CD4-positive, alpha-beta T cell treated with Interleukin-17A for 1 hour (primary cell): Measurements from ENCODE around the gene XKR3.
"Not testable (repeated sequence)": the region's sequence is repeated elsewhere in the genome, so short reads cannot be mapped to it uniquely, and the experiment has no call there.

Experiments used
- DNase-seq: peaks from one replicate; pipeline ENCODE4 v3.0.0-alpha.2; 2020

Gene XKR3

DNA sequence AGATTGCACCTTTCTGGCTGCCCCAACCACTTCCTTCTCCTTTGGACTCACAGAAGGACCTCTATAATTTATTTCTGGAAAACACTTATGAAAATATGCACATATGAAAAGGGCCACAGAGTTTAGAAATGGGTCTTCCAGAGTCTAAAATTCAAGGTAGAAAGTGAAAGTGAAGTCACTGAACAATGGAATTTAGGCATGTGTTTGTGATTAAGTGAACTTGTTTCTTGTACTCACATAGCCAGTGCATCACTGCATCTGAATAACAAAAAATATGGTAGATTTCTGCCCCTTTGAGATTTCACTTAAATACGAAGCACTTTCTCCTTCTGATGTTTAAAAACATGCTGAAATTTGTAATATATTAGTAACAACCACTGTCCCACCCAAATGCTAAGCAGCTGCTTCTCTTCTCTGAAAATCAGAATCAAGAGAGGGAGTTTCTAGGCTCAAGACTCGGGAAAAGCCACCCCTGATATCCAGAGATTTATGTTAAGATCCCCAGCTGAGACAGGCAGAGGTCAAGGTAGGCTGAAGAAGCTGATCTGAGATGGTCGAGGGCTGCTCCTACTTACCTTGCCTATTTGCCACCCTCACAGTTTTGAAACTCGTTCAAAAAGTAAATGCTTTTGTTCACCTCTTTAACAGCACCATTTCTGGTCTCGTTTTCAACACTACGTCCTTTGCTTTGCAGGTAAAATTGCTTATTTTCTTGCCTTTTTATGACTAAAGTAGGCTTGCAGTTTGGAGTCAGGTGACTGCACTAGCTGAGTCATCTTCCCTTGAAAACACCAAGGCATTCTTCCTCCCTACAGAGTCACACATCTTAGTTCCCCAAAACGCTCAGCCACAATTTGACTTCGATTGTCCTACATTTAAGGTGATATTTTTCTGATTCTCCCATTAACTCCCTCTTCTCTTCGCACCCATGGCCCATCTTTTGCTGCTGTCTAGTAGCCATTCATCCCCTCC lies at the start of gene XKR3:
TSS of gene XKR3 (minus strand) at position 696 of the 972 bp plus-strand sequence. CDS start 17,338 bp downstream, outside the sequence.
- DNase-seq = no peak

DNA sequence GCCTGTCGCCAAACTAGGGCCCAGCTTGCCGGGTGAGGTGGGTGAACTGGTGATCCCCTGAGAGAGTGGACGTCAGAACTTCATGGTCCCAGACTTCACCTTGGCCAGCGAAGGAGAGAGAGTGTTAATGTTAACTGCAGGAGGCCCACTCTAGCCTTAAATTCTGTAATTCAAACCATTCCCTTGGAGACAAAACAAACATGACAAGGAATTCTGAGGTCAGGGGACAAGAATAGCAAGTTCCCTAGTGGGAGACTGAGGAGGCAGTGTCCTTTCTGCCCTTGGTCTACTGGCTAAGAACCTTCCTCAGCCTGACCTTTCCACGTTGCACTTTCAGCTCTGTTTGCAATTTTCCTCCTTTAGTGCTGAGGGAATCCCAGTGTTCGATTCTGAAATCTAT lies 44.4 kb upstream of the XKR3 start:
- DNase-seq = not testable (repeated sequence)

DNA sequence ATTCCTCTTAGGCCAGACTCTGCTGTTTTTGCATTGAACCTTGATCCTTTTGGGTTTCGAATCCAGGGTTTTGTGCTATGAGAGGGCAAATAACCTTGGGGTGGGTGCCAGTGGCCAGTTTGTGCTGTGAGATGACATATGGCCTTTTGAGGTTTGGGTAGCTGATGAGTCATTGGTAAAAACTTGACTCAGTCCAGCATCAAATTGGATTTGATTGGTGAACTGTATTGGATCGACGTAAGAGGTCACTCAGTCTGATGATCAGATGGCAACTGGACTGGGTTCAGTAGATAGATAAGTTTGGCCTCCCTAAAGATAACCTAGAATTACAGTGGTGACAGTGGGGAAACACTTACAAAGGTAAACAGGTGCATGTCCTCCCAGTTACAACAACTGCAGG lies 41.0 kb upstream of the XKR3 start:
- DNase-seq = no peak

DNA sequence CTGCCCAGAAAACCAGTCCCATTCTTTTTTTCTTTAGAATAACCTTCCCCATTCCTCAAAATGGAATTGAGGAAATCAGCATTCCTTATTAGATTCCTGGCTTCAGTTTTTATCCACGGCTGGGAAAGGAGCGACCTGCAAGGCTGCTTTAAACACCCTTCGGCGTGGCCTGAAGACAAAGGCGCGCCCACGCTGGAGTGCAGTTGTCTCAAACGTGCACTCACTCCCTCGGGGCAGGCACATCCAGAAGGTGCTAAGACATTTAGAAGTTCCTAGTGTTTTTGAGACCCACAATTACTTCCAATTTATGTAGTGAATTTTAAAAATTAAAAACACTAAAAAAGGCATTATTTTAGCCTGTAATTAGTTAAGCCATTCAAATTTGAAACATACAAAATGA lies 31.6 kb upstream of the XKR3 start:
- not testable (repeated sequence) for DNase-seq

DNA sequence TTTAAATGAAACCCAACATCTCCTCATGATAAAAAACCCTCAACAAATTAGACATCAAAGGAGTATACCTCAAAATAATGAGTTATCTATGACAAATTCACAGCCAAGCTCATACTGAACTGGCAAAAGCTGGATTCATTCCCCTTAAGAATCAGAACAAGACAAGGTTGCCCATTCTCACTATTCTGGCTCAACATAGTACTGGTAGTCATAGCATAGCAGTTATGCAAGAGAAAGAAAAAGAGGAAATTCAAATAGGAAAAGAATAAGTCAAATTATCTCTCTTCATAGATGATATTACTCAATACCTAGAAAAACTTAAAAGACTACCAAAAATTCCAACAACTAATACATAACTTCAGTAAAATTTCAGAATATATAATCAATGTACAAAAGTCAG lies 29.4 kb upstream of the XKR3 start:
- DNase-seq = no peak

DNA sequence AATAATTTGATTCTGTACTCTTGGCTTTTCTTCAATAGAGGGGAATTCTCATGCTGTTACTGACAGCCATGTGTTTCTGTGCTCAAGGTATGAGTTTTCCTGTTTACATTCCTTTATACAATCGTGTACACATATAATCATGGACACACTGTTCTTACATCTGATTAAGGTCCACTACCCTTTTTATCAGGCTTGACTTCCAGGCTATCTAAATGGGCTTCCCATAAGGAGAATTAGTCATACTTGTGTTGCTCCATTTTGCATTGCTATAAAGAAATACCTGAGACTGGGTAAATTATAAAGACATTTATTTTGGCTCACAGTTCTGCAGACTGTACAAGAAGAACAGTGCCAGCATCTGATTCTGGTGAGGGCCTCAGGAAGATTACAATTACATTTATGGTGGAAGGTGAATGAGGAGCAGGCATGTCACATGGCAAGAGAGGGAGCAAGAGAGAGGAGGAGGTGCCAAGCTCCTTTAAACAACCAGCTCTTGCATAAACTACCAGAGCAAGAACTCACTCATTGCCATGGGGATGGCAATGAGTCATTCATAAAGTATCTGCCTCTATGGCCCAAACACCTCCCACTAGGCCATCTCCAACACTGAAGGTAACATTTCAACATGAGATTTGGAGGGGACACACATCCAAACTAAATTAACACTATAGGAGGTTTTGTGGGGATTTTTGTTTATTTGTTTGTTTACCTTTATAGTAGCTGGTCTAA lies 26.2 kb upstream of the XKR3 start:
- not testable (repeated sequence) for DNase-seq

DNA sequence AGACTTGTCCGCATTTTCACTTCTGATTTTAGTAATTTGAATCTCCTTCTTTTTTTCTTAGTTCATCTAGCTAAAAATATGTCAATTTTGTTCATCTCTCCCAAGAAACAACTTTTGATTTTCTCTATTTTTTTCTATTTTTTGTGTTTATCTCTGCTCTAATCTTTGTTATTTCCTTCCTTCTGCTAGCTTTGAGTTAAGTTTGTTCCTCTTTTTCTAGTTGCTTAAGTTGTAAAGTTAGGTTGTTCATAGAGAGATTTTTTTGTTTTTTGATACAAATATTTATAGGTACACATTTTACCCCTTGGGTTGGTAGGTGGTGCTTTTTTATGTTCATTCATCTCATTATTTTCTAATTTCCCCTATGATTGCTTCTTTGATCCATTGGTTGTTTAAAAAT lies 22.1 kb upstream of the XKR3 start:
- DNase-seq = no peak

DNA sequence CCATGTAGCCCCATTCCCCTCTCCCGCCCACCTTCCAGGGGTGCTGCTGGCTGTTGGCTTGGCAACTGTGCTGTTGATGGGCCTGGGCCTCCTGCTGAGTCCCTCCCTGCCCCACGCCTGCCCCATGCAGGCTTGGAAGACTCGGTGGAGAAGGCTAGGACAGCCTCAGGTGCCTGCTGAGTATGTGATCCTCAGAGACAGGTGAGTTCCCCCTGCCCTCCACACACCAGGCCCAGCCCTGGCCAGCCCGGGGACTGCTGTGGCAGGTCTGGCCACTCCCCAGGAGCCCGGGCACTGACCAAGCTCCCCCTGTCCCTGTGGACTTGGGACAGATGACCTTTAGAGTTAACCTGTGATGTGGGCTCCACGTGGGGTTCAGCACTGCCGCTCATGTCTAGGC lies 20.7 kb upstream of the XKR3 start:
- DNase-seq = no peak

DNA sequence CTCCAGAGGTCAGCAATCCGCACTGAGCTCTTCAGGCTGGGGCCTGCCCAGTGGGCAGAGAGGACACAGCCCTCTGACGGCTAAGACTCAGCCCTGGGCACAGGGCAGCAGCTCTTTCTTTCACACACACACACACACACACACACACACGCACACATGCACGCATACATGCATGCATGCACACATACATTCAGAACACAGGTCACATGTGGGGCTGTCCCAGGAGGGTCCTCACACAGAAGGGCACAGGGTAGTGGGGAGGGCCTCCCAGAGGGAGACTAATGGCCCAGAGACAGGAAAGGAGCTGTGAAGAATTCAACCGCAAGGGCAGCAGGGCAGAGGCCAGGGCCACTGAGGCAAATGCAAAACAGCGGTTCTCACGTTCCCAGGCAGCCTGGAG lies 20.3 kb upstream of the XKR3 start:
- no peak for DNase-seq

DNA sequence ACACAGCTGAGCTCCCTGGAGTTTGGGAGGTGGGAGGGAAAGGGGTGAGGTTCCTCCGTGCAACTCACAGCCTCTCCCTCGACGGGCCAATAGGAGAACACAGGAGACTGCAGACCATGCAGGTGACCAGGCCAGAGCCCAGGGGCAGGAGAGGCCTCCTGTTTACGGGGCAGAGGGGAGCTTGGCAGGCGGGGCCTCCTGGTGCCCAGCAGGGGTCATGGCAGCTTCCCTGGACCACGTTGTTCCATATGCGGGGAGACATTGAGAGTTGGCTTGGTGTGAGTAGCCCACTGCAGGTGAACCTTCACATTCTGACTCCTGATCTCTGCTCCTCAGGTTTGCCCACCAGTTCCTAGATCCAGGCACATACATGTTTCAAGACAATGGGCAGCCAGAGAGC lies 19.3 kb upstream of the XKR3 start:
- DNase-seq = no peak

DNA sequence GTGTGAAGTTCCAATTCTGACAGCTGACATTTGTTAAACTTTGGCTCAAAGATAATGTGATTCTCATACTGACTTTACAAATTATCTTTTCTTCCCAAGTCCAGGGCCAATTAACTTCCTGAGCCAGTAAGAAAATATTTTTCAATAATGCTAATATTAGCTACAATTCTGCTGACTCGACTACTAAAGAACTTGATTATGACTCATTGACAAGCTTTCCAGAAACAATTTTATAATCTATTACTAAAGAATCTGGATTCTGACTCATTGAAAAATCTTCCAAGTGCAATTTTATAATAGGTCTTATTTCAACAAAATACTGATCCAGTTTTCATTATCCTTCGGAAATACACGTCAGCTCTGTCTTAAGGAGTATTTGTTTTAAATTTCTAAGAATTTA lies 12.9 kb upstream of the XKR3 start:
- DNase-seq = no peak

DNA sequence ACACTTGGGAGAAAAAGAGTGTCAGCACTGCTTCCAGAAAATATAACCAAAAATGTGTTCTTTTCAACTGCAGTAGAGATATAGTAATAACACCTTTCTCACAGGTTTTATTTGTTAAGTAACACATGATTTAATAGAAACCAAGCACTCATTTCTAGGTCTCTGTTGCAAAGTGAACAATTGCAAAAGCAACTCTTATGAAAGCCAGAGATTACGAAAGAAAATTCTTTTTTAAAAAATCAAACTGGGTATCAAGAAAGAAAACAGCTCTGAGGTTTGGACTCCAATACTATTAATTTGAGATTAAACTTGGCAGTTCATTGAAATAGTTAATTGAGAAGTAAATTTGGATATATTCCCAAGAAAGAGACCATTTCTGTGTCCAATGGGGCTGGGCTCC lies 9.8 kb upstream of the XKR3 start:
- no peak for DNase-seq

DNA sequence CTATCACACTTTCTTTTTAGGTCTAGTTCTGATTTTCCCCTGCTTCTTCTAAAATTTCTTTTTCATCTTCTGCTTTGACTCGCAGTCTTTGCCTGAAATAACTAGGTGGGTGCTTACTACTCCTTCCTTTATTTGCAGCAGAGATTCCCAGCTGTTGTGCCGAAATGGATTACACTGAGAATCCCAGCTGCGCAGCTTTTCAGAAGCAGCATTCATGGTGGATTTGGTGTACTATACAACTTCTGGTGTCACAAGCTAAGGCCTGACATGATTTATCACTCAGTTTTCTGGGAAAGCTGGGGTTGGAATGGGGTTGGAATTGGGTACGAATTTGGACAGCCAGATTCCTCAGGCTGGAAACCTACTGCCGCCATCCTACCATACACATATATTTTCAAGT lies 6.0 kb upstream of the XKR3 start:
- no peak for DNase-seq

DNA sequence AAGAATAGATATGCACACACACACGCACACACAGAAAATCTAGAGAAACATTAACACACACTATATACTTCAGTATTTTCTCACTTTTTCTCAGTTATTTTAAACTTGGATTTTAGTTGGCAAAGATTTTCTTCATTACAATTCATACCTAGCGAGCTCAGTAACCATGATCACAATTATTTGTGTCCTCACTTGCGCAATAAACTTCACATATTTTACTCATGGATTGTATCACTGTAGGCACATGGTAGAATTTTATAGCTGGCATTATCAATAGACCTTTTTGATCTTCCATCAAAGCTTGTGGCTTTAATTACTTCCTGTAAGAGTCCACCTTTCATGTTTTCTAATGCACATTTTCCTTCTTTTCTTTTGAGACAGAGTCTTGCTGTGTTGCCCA lies 4.8 kb upstream of the XKR3 start:
- no peak for DNase-seq

DNA sequence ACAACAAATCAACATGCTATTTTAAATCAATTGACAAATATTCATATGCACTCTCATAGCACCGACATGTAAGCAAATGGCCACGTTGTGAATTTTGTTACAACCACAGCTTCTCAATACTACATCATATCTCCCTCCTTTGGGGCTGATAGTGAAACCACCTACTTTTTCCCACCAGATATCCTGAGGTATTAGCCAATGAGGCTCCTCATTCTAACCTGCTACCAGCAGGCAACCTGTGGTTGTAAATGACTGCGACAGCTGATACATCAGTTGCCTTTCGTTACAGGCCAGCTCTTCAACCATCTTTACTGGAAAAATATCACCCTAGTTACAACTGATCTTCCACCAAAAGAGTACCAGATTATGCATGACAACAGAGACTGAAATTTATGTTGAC lies 3.7 kb upstream of the XKR3 start:
- DNase-seq = no peak

DNA sequence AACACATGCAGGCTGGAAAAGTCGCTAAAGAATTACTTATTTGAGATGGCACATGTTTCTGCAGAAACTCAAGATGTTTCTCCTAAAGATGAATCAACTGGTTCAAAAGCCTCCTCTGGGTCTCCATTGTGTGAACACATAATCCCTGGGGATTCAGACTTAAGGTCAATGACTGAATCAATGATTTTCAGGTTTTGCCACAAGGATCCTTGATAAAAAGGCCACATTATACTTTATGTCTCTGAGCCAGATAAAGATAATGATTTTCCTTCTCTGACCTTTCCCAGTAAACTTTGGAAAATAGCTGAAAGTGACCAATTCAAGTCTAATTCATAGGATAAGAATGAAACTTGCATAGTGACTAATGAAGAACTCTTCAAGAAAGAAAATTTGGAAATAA lies 2.3 kb upstream of the XKR3 start:
- no peak for DNase-seq

DNA sequence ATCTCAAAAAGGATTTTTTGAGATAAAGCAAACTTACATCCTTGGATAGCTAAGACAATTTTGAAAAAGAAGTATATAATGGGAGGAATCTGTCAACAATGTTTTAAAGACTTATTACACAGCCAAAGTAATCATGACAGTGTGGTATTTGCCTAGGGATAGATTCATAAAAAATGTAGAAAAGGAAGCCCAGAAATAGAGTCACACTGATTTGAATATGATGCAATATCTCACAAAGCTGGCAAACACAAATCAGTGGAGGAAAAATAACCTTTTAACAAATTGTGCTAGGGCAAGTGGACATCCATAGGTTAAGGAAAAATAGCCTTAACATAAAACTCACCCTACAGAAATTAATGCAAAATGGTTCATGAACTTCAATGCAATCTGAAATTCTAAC lies 6.0 kb downstream of the XKR3 start:
- DNase-seq = no peak

DNA sequence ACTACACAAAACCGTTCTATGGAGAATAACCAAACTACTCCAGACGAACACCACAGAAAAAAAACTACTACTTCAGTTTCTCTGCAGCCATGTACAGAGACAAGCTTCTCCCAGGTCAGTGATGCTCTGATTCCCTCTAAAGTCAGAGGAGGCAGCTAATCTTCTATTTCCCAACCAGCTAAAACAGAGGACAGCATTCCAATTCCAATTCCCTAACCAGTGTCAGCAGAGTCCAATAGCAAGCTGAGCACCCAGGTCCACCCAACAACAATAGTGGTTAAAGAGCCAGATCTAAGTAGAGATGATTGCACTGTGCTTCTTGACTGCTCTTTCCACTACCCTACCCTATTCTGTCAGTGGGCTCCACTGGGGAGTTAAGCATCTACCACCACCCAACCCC lies 6.7 kb downstream of the XKR3 start:
- no peak for DNase-seq

DNA sequence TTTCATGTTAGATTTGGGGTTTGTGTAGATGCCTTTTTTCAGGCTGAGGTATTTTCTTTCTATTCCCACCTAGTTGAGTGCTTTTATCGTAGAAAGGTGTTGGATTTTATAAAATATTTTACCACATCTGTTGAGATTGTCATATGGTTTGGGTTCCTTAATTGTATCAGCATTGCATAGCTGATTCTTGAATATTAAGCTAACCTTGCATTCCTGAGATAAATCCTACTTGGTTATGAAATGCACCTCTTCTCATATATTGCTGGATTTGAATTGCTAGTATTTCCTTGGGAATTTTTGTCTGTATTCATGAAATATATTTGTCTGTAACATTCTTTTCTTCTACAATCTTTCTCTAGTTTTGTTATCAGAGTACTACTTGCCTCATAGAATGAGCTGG lies 10.1 kb downstream of the XKR3 start:
- DNase-seq = no peak

DNA sequence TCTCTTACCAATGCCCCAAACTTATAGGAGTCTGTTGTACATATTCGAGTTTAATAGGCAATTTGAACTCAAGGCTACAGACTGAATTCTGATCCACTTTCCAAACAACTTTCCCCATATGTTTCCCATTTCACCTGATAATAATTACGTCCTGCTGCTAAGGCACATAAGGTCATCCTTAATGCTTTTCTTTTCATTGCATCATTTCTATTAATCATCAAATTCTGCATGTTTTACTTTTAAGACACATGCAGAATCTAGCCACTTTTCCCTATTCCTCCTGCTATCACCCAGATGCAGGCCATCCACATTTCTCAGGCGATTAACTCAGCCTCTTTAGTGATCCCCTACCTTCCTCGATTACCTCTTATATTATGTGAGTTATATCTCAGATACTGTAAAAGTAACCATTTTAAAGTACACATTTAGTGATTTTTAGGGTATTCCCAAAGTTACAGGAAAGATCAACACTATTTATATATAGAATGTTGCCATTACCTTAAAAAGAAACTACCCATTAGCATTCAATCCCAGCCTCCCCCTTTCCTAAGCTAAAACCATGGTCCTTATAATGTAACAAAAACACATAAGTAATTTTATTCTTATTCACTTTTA lies 14.9 kb downstream of the XKR3 start:
- DNase-seq = no peak

DNA sequence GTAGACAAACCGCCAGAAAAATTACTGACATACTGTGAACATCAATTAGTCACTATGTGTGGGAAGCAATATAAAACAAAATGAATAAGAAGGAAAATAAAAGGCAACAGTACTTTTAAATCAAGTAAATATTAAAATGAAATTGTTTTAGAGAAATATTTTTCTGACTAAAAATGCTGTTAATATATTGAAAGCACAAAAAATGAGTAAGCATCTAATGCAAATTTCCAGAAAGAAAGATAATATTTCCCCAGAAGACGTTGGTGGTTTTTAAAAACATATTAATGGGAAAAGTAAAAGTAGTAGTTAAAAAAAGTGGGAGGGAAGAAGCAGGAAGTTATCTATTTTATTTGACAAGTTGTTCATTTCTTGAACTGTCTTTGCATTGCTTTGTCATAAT lies 16.5 kb downstream of the XKR3 start:
- DNase-seq = no peak

DNA sequence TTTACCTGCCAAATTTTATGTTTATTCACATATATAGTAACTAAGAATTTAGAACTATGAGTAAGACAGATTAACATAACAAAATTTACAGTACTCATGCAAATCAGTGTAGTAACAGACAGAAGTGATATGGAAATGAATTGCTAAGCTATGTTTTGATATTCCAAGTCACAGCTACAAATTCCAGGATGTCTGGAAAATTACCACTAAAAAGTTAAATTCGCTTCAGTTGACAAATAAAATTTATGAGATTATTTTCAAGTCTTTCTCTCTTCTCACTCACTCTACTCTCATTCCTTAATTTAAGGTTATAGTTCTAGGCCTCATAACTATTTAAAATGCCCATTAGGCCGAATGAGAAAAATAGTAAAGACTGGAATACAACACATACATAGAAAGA lies 18.1 kb downstream of the XKR3 start:
- no peak for DNase-seq

DNA sequence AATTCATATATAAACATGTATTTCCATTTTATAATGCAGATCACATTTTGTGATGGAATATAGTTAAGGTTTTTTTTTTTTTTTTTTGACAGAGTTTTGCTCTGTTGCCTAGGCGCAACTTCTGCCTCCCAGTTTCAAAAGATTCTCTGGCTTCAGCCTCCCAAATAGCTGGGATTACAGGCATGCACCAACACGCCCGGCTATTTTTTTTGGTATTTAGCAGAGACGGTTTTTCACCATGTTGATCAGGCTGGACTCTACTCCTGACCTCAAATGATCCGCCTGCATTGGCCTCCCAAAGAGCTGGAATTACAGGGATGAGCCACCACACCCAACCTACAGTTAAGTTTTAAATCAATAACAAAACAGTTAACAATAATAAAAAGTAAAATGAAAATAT lies 18.8 kb downstream of the XKR3 start:
- DNase-seq = no peak

DNA sequence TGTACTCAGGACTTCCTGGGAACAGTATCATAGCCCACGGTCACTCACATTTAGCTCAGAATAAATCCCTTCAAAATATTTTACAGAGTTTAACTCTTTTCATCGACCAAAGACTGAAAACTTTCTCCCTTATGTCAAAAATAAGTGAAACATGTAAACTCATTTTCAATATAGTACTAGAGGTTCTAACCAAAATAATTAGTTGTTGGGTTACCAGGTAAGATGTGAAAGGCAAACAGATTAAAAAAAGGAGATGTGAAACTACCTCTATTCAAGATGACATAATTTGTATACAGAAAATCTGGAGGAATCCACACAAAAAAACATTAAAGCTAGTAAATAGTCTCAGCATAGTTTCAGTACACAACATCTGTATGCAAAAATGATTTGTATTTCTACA lies 20.3 kb downstream of the XKR3 start:
- no peak for DNase-seq
